PC-3 (cell line): ENCODE measurements around the gene NAT9. TPM values are rescaled to one million over a fixed set of nuclear protein-coding genes. Genes with fewer than 3 reads are reported as not detected.

Experiments
- ATAC-seq: fragments of 200-7000 bp; cut with Tn5 transposase; 2 replicates; pipeline ENCODE4 v1.9.1; 2020; ENCODE audit warnings: mild to moderate bottlenecking, moderate library complexity
- BruUV-seq: library from RNA; stranded (reverse); fragments of 400-500 nt; replicated peaks from 2 replicates; lab custom pipeline; 2021; lab: Mats Ljungman, UMichigan
- CTCF ChIA-PET: fragments of 300-600 bp; sonication (Branson Sonifier 250); formaldehyde crosslinking; loops from one replicate; lab custom pipeline; 2022; ENCODE audit warnings: antibody characterized with exemption; lab: Charles Lee
- POLR2A ChIA-PET: fragments of 300-600 bp; sonication (Branson Sonifier 250); formaldehyde crosslinking; loops from one replicate; lab custom pipeline; 2022; ENCODE audit warnings: antibody characterized with exemption; ENCODE audit not compliant: unreplicated experiment; lab: Charles Lee
- DNase-seq: peaks from one replicate; pipeline ENCODE4 v3.0.0-alpha.2; 2015
- H2AFZ ChIP-seq: fragments of 300-600 bp; sonication (generic); 2 replicates; pipeline ENCODE4 v1.6.0; 2016; ENCODE audit warnings: antibody characterized with exemption, low read length
- H3F3A ChIP-seq: fragments of 300-600 bp; sonication (generic); one replicate; pipeline ENCODE4 v1.6.0; 2017; ENCODE audit warnings: antibody characterized with exemption, low read length, control low read depth, mild to moderate bottlenecking; ENCODE audit not compliant: unreplicated experiment
- H3K27ac ChIP-seq: fragments of 300-600 bp; sonication (generic); 2 replicates; pipeline ENCODE4 v1.5.1; 2016; ENCODE audit warnings: mild to moderate bottlenecking, low read length
- H3K27me3 ChIP-seq: fragments of 300-600 bp; sonication (generic); 2 replicates; pipeline ENCODE4 v1.6.1; 2016; ENCODE audit warnings: low read length, mixed read lengths
- H3K36me3 ChIP-seq: fragments of 300-600 bp; sonication (generic); 2 replicates; pipeline ENCODE4 v1.6.1; 2016; ENCODE audit warnings: low read depth, mixed run types, low read length, mixed read lengths
- H3K4me1 ChIP-seq: fragments of 300-600 bp; sonication (generic); 2 replicates; pipeline ENCODE4 v1.5.1; 2016; ENCODE audit warnings: low read length; ENCODE audit not compliant: insufficient read depth
- H3K4me2 ChIP-seq: fragments of 300-600 bp; sonication (generic); 2 replicates; pipeline ENCODE4 v1.6.0; 2016; ENCODE audit warnings: low read length
- H3K4me3 ChIP-seq: fragments of 300-600 bp; sonication (generic); 2 replicates; pipeline ENCODE4 v1.5.1; 2016; ENCODE audit warnings: mild to moderate bottlenecking, low read length, mixed read lengths
- H3K79me2 ChIP-seq: fragments of 300-600 bp; sonication (generic); 2 replicates; pipeline ENCODE4 v1.6.1; 2017; ENCODE audit warnings: low read length, mixed read lengths
- H3K9ac ChIP-seq: fragments of 300-600 bp; sonication (generic); 2 replicates; pipeline ENCODE4 v1.6.0; 2016; ENCODE audit warnings: mild to moderate bottlenecking, low read length
- H3K9me2 ChIP-seq: fragments of 300-600 bp; sonication (generic); replicated peaks from 2 replicates; pipeline ENCODE4 v1.6.1; 2016; ENCODE audit warnings: mixed run types, low read length, mixed read lengths
- H3K9me3 ChIP-seq: fragments of 300-600 bp; sonication (generic); 2 replicates; pipeline ENCODE4 v1.6.1; 2016; ENCODE audit warnings: low read length, mixed read lengths
- H4K20me1 ChIP-seq: fragments of 300-600 bp; sonication (generic); 2 replicates; pipeline ENCODE4 v1.6.1; 2016; ENCODE audit warnings: low read length, mixed read lengths
- CTCF ChIP-seq: fragments of 300-600 bp; sonication (generic); conservative IDR thresholded peaks from 2 replicates; pipeline ENCODE4 v1.5.1; 2017; ENCODE audit warnings: antibody characterized with exemption, low read depth, mild to moderate bottlenecking, low read length
- EZH2 ChIP-seq: fragments of 300-600 bp; sonication (generic); IDR thresholded peaks from one replicate; pipeline ENCODE4 v1.6.1; 2017; ENCODE audit warnings: antibody characterized with exemption, mild to moderate bottlenecking, low read length; ENCODE audit not compliant: unreplicated experiment
- EZH2phosphoT487 ChIP-seq: fragments of 300-600 bp; sonication (generic); IDR thresholded peaks from 2 replicates; pipeline ENCODE4 v1.6.1; 2018; ENCODE audit warnings: mild to moderate bottlenecking, antibody characterized with exemption, low read length, borderline replicate concordance
- intact Hi-C: fragments of 100-400 bp; cut with micrococcal nuclease; formaldehyde crosslinking; loops from 2 replicates; pipeline ENCODE4 v1.9.0; 2023
- total RNA-seq: library from RNA; depleted of rRNA; stranded (reverse); fragments of >200 nt; gene quantifications from 2 replicates; pipeline ENCODE4 v1.2.3, GENCODE V29; 2014

The NAT9 gene
- total RNA-seq, 1 experiment from 2014 or later = 55.4 TPM

- H3K79me2 ChIP-seq = no peaks in the 10 kb centered on the region
- no peaks in the 10 kb centered on the region for H4K20me1 ChIP-seq
- no peak overlapping the region for H3K27ac ChIP-seq
- no peak overlapping the region for H2AFZ ChIP-seq
- peaks cover 14% of the 10 kb centered on the region; the same call in 1 of the 2 replicates for H3K36me3 ChIP-seq
- TF ChIP-seq EZH2 (no peak), EZH2phosphoT487 (no peak), CTCF (no peak)
- no peak overlapping the region for H3K9ac ChIP-seq
- BruUV-seq = no TSS peak
- intact Hi-C loops = no loop called here
- H3K4me2 ChIP-seq = no peak overlapping the region
- no peak overlapping the region for H3K4me3 ChIP-seq
- H3K4me1 ChIP-seq = no peaks in the 10 kb centered on the region
- ATAC-seq (no peak), DNase-seq (no peak)
- no peaks in the 10 kb centered on the region for H3K9me2 ChIP-seq
- ChIA-PET POLR2A (no interaction called here), CTCF (no interaction called here)
- H3K27me3 ChIP-seq = no peaks in the 10 kb centered on the region
- no peaks in the 10 kb centered on the region for H3K9me3 ChIP-seq
- H3F3A ChIP-seq = no peaks in the 10 kb centered on the region
Observed at GRCh38 chr17:74795327-74796020, 19.3 kb upstream of the NAT9 start.

GRCh38 chr17:74792586-74793105 lies 16.5 kb upstream of the NAT9 start:
- H3K9ac ChIP-seq = no peak overlapping the region
- CTCF ChIA-PET = no interaction called here
- H3K9me3 ChIP-seq = no peaks in the 10 kb centered on the region
- no TSS peak for BruUV-seq
- H2AFZ ChIP-seq = no peak overlapping the region
- H4K20me1 ChIP-seq = no peaks in the 10 kb centered on the region
- no peak overlapping the region for H3K4me2 ChIP-seq
- H3K4me1 ChIP-seq = no peaks in the 10 kb centered on the region
- peaks cover 14% of the 10 kb centered on the region; the same call in 1 of the 2 replicates for H3K36me3 ChIP-seq
- TF ChIP-seq EZH2phosphoT487 (no peak), EZH2 (no peak)
- no peaks in the 10 kb centered on the region for H3K79me2 ChIP-seq
- no peak overlapping the region for H3K27ac ChIP-seq
- POLR2A ChIA-PET = no interaction called here
- DNase-seq (no peak), ATAC-seq (no peak)
- no peak overlapping the region for H3K4me3 ChIP-seq
- no peaks in the 10 kb centered on the region for H3K27me3 ChIP-seq
- H3K9me2 ChIP-seq = no peaks in the 10 kb centered on the region
- intact Hi-C loops = no loop called here
- H3F3A ChIP-seq = no peaks in the 10 kb centered on the region

- no peak overlapping the region for H3K27ac ChIP-seq
- CTCF ChIA-PET = interaction anchor here (0.7 kb wide), 1 partner anchor 72 kb away, joined by 3 read pairs; no protein-coding TSS in a partner anchor
- H3F3A ChIP-seq = no peaks in the 10 kb centered on the region
- H3K9me3 ChIP-seq = no peaks in the 10 kb centered on the region
- BruUV-seq = no TSS peak
- intact Hi-C loops = loop anchor here (1.0 kb wide), 1 partner anchor 75 kb away; no protein-coding TSS in a partner anchor
- H3K4me2 ChIP-seq = no peak overlapping the region
- POLR2A ChIA-PET = interaction anchor here (0.6 kb wide), 1 partner anchor 587 kb away, joined by 3 read pairs; no protein-coding TSS in a partner anchor
- TF ChIP-seq EZH2phosphoT487 (no peak), CTCF (no peak), EZH2 (no peak)
- no peaks in the 10 kb centered on the region for H3K9me2 ChIP-seq
- no peaks in the 10 kb centered on the region for H3K79me2 ChIP-seq
- DNase-seq = no peak
- no peak overlapping the region for H3K9ac ChIP-seq
- no peaks in the 10 kb centered on the region for H3K27me3 ChIP-seq
- H3K4me1 ChIP-seq = no peaks in the 10 kb centered on the region
- ATAC-seq = no peak
- H4K20me1 ChIP-seq = no peaks in the 10 kb centered on the region
- H3K4me3 ChIP-seq = no peak overlapping the region
- H3K36me3 ChIP-seq = peaks cover 8% of the 10 kb centered on the region; the same call in 1 of the 2 replicates
- H2AFZ ChIP-seq = no peak overlapping the region
Observed at GRCh38 chr17:74790161-74791058, 14.3 kb upstream of the NAT9 start.
